Endothelial cell of umbilical vein (primary cell): ENCODE data around the gene SLC6A6. TPM values are rescaled to one million over a fixed set of nuclear protein-coding genes. Genes with fewer than 3 reads are reported as not detected.

Experiments
- BruUV-seq: library from RNA; stranded (reverse); fragments of 400-500 nt; replicated peaks from 2 replicates; lab custom pipeline; 2021; lab: Mats Ljungman, UMichigan
- CTCF ChIA-PET: fragments of 300-600, 350-600 bp; sonication (Branson Sonifier 250); formaldehyde crosslinking; loops from one replicate; lab custom pipeline; 2021; ENCODE audit warnings: antibody characterized with exemption, inconsistent platforms; lab: Charles Lee
- POLR2A ChIA-PET: fragments of 300-600, 350-600 bp; sonication (Branson Sonifier 250); formaldehyde crosslinking; loops from one replicate; lab custom pipeline; 2021; ENCODE audit warnings: antibody characterized with exemption, inconsistent platforms; lab: Charles Lee
- DNase-seq: peaks from one replicate; pipeline ENCODE4 v3.0.0-alpha.2; 2011; ENCODE audit warnings: low read depth, low spot score
- FAIRE-seq: peaks from 2 replicates; lab custom pipeline; 2011; peaks lifted over from hg19 to GRCh38; lab: Jason Lieb, UNC
- H2AFZ ChIP-seq: 2 replicates; pipeline ENCODE4 v1.6.0; 2012; ENCODE audit warnings: low read depth, low read length, control low read depth, inconsistent platforms
- H3K27ac ChIP-seq: 2 replicates; pipeline ENCODE4 v1.5.1; 2011; ENCODE audit warnings: low read depth, mild to moderate bottlenecking, control low read depth, low read length, moderate library complexity; ENCODE audit not compliant: insufficient read depth
- H3K27me3 ChIP-seq, 2 experiments: 2 replicates each; pipeline versions ENCODE4 v1.6.0 to v1.6.1; 2011; ENCODE audit warnings: low read length in 2 of 2, mixed read lengths in 1 of 2; ENCODE audit not compliant: control insufficient read depth in 2 of 2, insufficient read depth in 2 of 2
- H3K36me3 ChIP-seq, 2 experiments: 2 replicates in 1 of 2; 3 replicates in 1 of 2; pipeline ENCODE4 v1.5.1; 2011; ENCODE audit warnings: low read length in 2 of 2, mild to moderate bottlenecking in 1 of 2, moderate library complexity in 1 of 2; ENCODE audit not compliant: control insufficient read depth in 2 of 2, insufficient read depth in 2 of 2; ENCODE audit errors: extremely low read depth in 1 of 2
- H3K4me1 ChIP-seq: 3 replicates; pipeline ENCODE4 v1.5.1; 2011; ENCODE audit warnings: mild to moderate bottlenecking, low read length; ENCODE audit not compliant: control insufficient read depth, insufficient read depth; ENCODE audit errors: extremely low read depth
- H3K4me2 ChIP-seq: 2 replicates; pipeline ENCODE4 v1.6.1; 2011; ENCODE audit warnings: low read length, control low read depth, mixed read lengths; ENCODE audit not compliant: insufficient read depth
- H3K4me3 ChIP-seq, 3 experiments: fragments of 200-600 bp in 1 of 3; sonication (generic), shearing (Covaris generic) in 1 of 3; replicated peaks in 1 of 3; 2 replicates each; pipeline ENCODE4 v1.5.1; 2011 to 2016; ENCODE audit warnings: control low read depth in 3 of 3, low read length in 3 of 3, mild to moderate bottlenecking in 2 of 3, inconsistent platforms in 1 of 3, low read depth in 1 of 3, moderate library complexity in 1 of 3; ENCODE audit not compliant: insufficient read depth in 1 of 3
- H3K79me2 ChIP-seq: 2 replicates; pipeline ENCODE4 v1.6.0; 2012; ENCODE audit warnings: low read length, inconsistent platforms; ENCODE audit not compliant: control insufficient read depth, insufficient read depth
- H3K9ac ChIP-seq: replicated peaks from 2 replicates; pipeline ENCODE3; 2011; ENCODE audit warnings: low read length, control low read depth; ENCODE audit not compliant: insufficient read depth; ENCODE audit errors: extremely low read depth
- H3K9me1 ChIP-seq: replicated peaks from 3 replicates; pipeline ENCODE4 v1.6.0; 2011; ENCODE audit warnings: mild to moderate bottlenecking, low read length; ENCODE audit not compliant: control insufficient read depth, insufficient read depth; ENCODE audit errors: extremely low read depth
- H3K9me3 ChIP-seq: replicated peaks from 2 replicates; pipeline ENCODE4 v1.5.1; 2012; ENCODE audit warnings: low read length, inconsistent platforms; ENCODE audit not compliant: control insufficient read depth, insufficient read depth
- H4K20me1 ChIP-seq: replicated peaks from 2 replicates; pipeline ENCODE3; 2011; ENCODE audit warnings: mild to moderate bottlenecking, low read length; ENCODE audit not compliant: control insufficient read depth, insufficient read depth; ENCODE audit errors: extremely low read depth
- JUN ChIP-seq: IDR thresholded peaks from 2 replicates; pipeline ENCODE4 v1.6.1; 2011; ENCODE audit warnings: borderline replicate concordance, low read depth; ENCODE audit not compliant: insufficient read length, insufficient read depth
- POLR2A ChIP-seq: IDR thresholded peaks from 2 replicates; pipeline ENCODE4 v1.6.1; 2012; ENCODE audit warnings: low read depth, mild to moderate bottlenecking, control low read depth, low read length
- POLR2AphosphoS5 ChIP-seq: IDR thresholded peaks from 2 replicates; pipeline ENCODE4 v1.6.1; 2012; ENCODE audit warnings: low read depth, mild to moderate bottlenecking, control low read depth, low read length, moderate library complexity; ENCODE audit not compliant: insufficient read depth
- dilution Hi-C: fragments of 300-500 bp; cut with MboI; formaldehyde crosslinking; loops from one replicate; pipeline ENCODE4 v1.15.0; 2019; ENCODE audit warnings: low sequenced_read_pairs; ENCODE audit not compliant: extremely low pct_ligation_motif_present
- intact Hi-C: fragments of 100-400 bp; cut with micrococcal nuclease; formaldehyde crosslinking; loops from one replicate; pipeline ENCODE4 v1.10.0; 2022
- polyA plus RNA-seq, 4 experiments: library from polyadenylated mRNA; depleted of rRNA in 3 of 4; stranded (reverse) in 3 of 4; unstranded in 1 of 4; fragments of >200 nt; gene quantifications; 2 replicates each; pipeline versions ENCODE4 v1.2.1 to v1.2.3, GENCODE V29; 2011 to 2012; ENCODE audit warnings: missing spikeins in 1 of 4
- total RNA-seq: library from RNA; stranded (reverse); gene quantifications from 2 replicates; pipeline ENCODE4 v1.2.3, GENCODE V29; 2021
- TF ChIP-seq, protein P1 (sequence below): IDR thresholded peaks from 2 replicates; pipeline ENCODE4 v1.6.1; 2011; ENCODE audit not compliant: insufficient read depth, insufficient read length
- TF ChIP-seq, protein P2 (sequence below), 2 donors: IDR thresholded peaks; 1 replicate in 1 of 2; 2 replicates in 1 of 2; pipeline ENCODE4 v1.5.1; 2011; ENCODE audit warnings: low read length in 2 of 2, mild to moderate bottlenecking in 2 of 2, moderate library complexity in 2 of 2, control low read depth in 1 of 2, inconsistent platforms in 1 of 2, low read depth in 1 of 2; ENCODE audit not compliant: insufficient read depth in 1 of 2; ENCODE audit errors: extremely low read depth in 1 of 2

The SLC6A6 gene
- total and polyA plus RNA-seq, 2 donors (not counting 3 experiments of a cell fraction or from before 2014, with no cell fraction given): 25.7 to 38.0 TPM

DNA sequence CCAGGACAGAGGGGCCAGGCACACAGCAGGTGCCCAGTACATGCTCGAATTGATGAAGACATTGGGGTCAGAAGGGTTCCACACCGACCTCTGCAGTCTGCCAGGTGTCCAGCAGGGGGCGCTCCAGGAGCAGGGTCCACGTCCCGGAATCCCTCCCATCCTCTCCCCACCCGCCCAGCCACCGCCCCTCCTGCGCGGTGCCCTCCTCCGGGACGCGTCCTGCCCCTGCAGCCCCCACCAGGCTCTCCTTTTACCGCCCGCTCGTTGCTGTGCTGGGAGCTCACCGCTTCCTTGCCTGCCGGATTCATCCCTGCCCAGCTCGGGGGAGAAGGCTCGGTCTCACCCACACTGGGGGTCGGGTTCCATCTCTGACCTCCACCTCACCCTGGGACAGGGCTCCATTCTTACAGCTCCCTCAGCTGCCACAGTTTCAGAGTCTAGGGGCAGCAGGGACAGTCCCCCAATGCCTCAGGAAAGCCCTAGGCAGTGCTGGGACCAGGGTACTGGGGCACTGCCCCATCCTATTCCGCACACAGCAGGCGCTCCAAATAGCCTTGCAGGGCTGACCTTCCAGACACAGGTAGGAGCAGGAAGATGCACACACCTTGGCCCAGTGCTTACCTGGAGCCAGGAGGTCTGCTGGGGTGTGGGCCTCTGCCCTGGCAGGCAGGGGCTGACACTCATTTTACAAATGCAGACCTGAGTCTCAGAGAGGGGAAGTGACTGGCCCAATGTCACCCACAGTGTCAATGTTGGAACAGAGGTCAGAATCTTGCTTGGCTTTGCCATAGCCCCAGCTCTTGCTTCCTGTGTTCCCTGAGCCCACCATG, 106.8 kb downstream of the SLC6A6 start:
- no peaks in the 10 kb centered on the region for H3K9me3 ChIP-seq
- TF ChIP-seq, protein P1, sequence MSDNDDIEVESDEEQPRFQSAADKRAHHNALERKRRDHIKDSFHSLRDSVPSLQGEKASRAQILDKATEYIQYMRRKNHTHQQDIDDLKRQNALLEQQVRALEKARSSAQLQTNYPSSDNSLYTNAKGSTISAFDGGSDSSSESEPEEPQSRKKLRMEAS: no peak
- TF ChIP-seq, protein P2, sequence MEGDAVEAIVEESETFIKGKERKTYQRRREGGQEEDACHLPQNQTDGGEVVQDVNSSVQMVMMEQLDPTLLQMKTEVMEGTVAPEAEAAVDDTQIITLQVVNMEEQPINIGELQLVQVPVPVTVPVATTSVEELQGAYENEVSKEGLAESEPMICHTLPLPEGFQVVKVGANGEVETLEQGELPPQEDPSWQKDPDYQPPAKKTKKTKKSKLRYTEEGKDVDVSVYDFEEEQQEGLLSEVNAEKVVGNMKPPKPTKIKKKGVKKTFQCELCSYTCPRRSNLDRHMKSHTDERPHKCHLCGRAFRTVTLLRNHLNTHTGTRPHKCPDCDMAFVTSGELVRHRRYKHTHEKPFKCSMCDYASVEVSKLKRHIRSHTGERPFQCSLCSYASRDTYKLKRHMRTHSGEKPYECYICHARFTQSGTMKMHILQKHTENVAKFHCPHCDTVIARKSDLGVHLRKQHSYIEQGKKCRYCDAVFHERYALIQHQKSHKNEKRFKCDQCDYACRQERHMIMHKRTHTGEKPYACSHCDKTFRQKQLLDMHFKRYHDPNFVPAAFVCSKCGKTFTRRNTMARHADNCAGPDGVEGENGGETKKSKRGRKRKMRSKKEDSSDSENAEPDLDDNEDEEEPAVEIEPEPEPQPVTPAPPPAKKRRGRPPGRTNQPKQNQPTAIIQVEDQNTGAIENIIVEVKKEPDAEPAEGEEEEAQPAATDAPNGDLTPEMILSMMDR (IDR thresholded peaks at IDR 0.05; ENCODE audit: extremely low read depth in 1 of 2, insufficient read depth in 1 of 2, low read depth in 1 of 2, low read length in 2 of 2): peak; percentile 66 to 94
- TF ChIP-seq POLR2A: no peak
- dilution Hi-C loops: no loop called here
- H3K9ac ChIP-seq: no peak overlapping the region
- H3K9me1 ChIP-seq: no peaks in the 10 kb centered on the region
- H3K27ac ChIP-seq: no peak overlapping the region
- no peak overlapping the region for H3K4me3 ChIP-seq
- ChIA-PET CTCF (interaction anchor here (0.7 to 2.4 kb wide), 18 partner anchors 10 to 306 kb away, joined by 3 to 24 read pairs (median 4); no protein-coding TSS in a partner anchor), POLR2A (no interaction called here)
- BruUV-seq: no TSS peak
- no peaks in the 10 kb centered on the region for H3K79me2 ChIP-seq
- H3K4me2 ChIP-seq: no peak overlapping the region
- H4K20me1 ChIP-seq: no peaks in the 10 kb centered on the region
- FAIRE-seq (peak; percentile 53), DNase-seq (peak; percentile 30)
- H2AFZ ChIP-seq: peak overlapping the region; percentile 37
- no peaks in the 10 kb centered on the region for H3K4me1 ChIP-seq
- H3K27me3 ChIP-seq: no peaks in the 10 kb centered on the region
- intact Hi-C loops: loop anchor here (1.0 to 10.0 kb wide), 2 partner anchors 39 to 276 kb away; no protein-coding TSS in a partner anchor
- no peaks in the 10 kb centered on the region for H3K36me3 ChIP-seq

DNA sequence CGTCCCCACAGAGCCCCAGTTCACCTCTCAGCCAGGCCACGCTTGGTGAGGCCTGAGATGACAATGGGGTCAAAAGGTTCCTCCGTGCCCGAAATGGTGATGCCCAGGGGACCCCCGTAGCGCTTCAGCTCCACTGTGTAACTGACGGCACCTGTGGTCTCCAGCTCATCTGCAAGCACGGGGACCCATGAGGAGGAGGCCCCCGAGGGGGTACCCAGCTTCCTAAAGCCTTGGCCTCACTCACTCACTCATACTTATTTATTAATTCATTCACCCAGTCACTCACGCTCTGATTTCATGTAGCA, 107.3 kb downstream of the SLC6A6 start:
- no peaks in the 10 kb centered on the region for H3K36me3 ChIP-seq
- intact Hi-C loops: loop anchor here (1.0 to 10.0 kb wide), 2 partner anchors 39 to 275 kb away; no protein-coding TSS in a partner anchor
- H3K79me2 ChIP-seq: no peaks in the 10 kb centered on the region
- no peaks in the 10 kb centered on the region for H3K4me1 ChIP-seq
- H3K9me1 ChIP-seq: no peaks in the 10 kb centered on the region
- CTCF ChIA-PET: interaction anchor here (1.2 to 2.4 kb wide), 6 partner anchors 17 to 278 kb away, joined by 3 to 24 read pairs (median 5); no protein-coding TSS in a partner anchor
- no peak overlapping the region for H3K4me2 ChIP-seq
- no peaks in the 10 kb centered on the region for H3K27me3 ChIP-seq
- no peak overlapping the region for H3K9ac ChIP-seq
- H4K20me1 ChIP-seq: no peaks in the 10 kb centered on the region
- POLR2A ChIA-PET: no interaction called here
- no peak overlapping the region for H3K4me3 ChIP-seq
- dilution Hi-C loops: no loop called here
- FAIRE-seq (no peak), DNase-seq (no peak)
- no peaks in the 10 kb centered on the region for H3K9me3 ChIP-seq
- BruUV-seq: no TSS peak
- no peak overlapping the region for H3K27ac ChIP-seq
- no peak overlapping the region for H2AFZ ChIP-seq
- no peak for TF ChIP-seq POLR2AphosphoS5
- no peak for TF ChIP-seq JUN
